ENCODE results near the gene RAPGEF5.

GRCh38 chr7:22351329-22351692 is 5.6 kb downstream of the RAPGEF5 start:
- TF ChIP-seq CTCF (conservative IDR thresholded peaks at IDR 0.05; ENCODE audit: low read depth, low read length), result no peak
- no peak for TF ChIP-seq EZH2 (IDR thresholded peaks at IDR 0.05; ENCODE audit: low read length, unreplicated experiment)

Data from PC-3 (cell line).